B cell (primary cell): Measurements from ENCODE around the gene MAML2. TPM values are rescaled to one million over a fixed set of nuclear protein-coding genes. Genes with fewer than 3 reads are reported as not detected.
A peak's percentile ranks its signal among the peaks of the same experiment; 100 is the strongest.

Source experiments
- ATAC-seq: fragments of 200-7000 bp; cut with Tn5 transposase; one replicate; pipeline ENCODE4 v1.10.0; 2021; ENCODE audit warnings: low read depth, mild to moderate bottlenecking, moderate number of reproducible peaks, moderate library complexity
- CTCF ChIA-PET: fragments of 350-600 bp; sonication (Branson Sonifier 250); formaldehyde crosslinking; loops from one replicate; lab custom pipeline; 2021; ENCODE audit warnings: antibody characterized with exemption, inconsistent platforms; lab: Charles Lee
- POLR2A ChIA-PET: fragments of 350-600 bp; sonication (Branson Sonifier 250); formaldehyde crosslinking; loops from one replicate; lab custom pipeline; 2021; ENCODE audit warnings: antibody characterized with exemption; lab: Charles Lee
- DNase-seq: peaks from one replicate; pipeline ENCODE4 v3.0.0; 2013
- H2AFZ ChIP-seq: 2 replicates; pipeline ENCODE4 v1.6.1; 2012; ENCODE audit warnings: mild to moderate bottlenecking, low read depth, low read length; ENCODE audit not compliant: insufficient read depth, poor library complexity, severe bottlenecking
- H3K27ac ChIP-seq, 2 donors: 1 replicate in 1 of 2; 2 replicates in 1 of 2; pipeline ENCODE4 v1.5.1; 2012 to 2013; ENCODE audit warnings: low read length in 2 of 2, mild to moderate bottlenecking in 2 of 2, moderate library complexity in 1 of 2
- H3K27me3 ChIP-seq, 4 experiments: fragments of 200-600 bp in 1 of 4; sonication (generic) in 1 of 4; replicated peaks in 1 of 4; 1 replicate in 2 of 4; 2 replicates in 2 of 4; pipeline versions ENCODE4 v1.6.1 to v1.7.0; 2013 to 2016; ENCODE audit warnings: low read length in 3 of 4, mild to moderate bottlenecking in 2 of 4, mixed read lengths in 1 of 4, moderate library complexity in 1 of 4; ENCODE audit not compliant: insufficient read depth in 4 of 4, control insufficient read depth in 3 of 4; ENCODE audit errors: control extremely low read depth in 1 of 4
- H3K36me3 ChIP-seq, 2 experiments: replicated peaks in 1 of 2; 1 replicate in 1 of 2; 2 replicates in 1 of 2; pipeline versions ENCODE4 v1.6.1 to v1.7.1; 2013; ENCODE audit warnings: low read length in 1 of 2; ENCODE audit not compliant: insufficient read depth in 2 of 2, control insufficient read depth in 1 of 2; ENCODE audit errors: control extremely low read depth in 1 of 2, extremely low read depth in 1 of 2
- H3K4me1 ChIP-seq, 2 donors: fragments of 200-600 bp in 1 of 2; sonication (generic) in 1 of 2; 1 replicate in 1 of 2; 2 replicates in 1 of 2; pipeline versions ENCODE4 v1.5.1 to v1.6.1; 2013 to 2017; ENCODE audit warnings: low read length in 2 of 2; ENCODE audit not compliant: control insufficient read depth in 2 of 2, insufficient read depth in 2 of 2
- H3K4me2 ChIP-seq: replicated peaks from 2 replicates; pipeline ENCODE3; 2012; ENCODE audit warnings: mild to moderate bottlenecking, low read depth, low read length; ENCODE audit not compliant: poor library complexity, severe bottlenecking
- H3K4me3 ChIP-seq, 5 experiments: fragments of 200-600 bp in 1 of 5; sonication (generic) in 1 of 5; 1 replicate in 3 of 5; 2 replicates in 2 of 5; pipeline versions ENCODE4 v1.5.1 to v1.7.0; 2011 to 2016; ENCODE audit warnings: low read length in 4 of 5, mild to moderate bottlenecking in 4 of 5, low read depth in 2 of 5, control low read depth in 1 of 5, moderate library complexity in 1 of 5; ENCODE audit not compliant: insufficient read depth in 1 of 5; ENCODE audit errors: control extremely low read depth in 1 of 5, extremely low read depth in 1 of 5
- H3K79me2 ChIP-seq: fragments of 200-600 bp; sonication (generic); one replicate; pipeline ENCODE4 v1.6.0; 2016; ENCODE audit warnings: low read length; ENCODE audit not compliant: control insufficient read depth, insufficient read depth
- H3K9ac ChIP-seq: fragments of 200-600 bp; sonication (generic); 2 replicates; pipeline ENCODE4 v1.6.1; 2017; ENCODE audit warnings: mild to moderate bottlenecking, low read length, moderate library complexity
- H3K9me3 ChIP-seq, 3 donors: one replicate each; pipeline versions ENCODE4 v1.6.1 to v1.7.1; 2013; ENCODE audit warnings: low read length in 2 of 3; ENCODE audit not compliant: control insufficient read depth in 2 of 3, insufficient read depth in 1 of 3; ENCODE audit errors: control extremely low read depth in 1 of 3
- H4K20me1 ChIP-seq: 2 replicates; pipeline ENCODE4 v1.6.0; 2012; ENCODE audit warnings: mild to moderate bottlenecking, low read length; ENCODE audit not compliant: insufficient read depth, control insufficient read depth, poor library complexity, severe bottlenecking
- H3K27ac Mint-ChIP-seq: one replicate; pipeline ENCODE4 v1.8.0; 2021; ENCODE audit warnings: mixed read lengths
- H3K27me3 Mint-ChIP-seq: one replicate; pipeline ENCODE4 v1.8.0; 2021; ENCODE audit warnings: mixed read lengths
- H3K4me1 Mint-ChIP-seq: one replicate; pipeline ENCODE4 v1.8.0; 2021; ENCODE audit warnings: mixed read lengths
- H3K4me3 Mint-ChIP-seq: one replicate; pipeline ENCODE4 v1.8.0; 2021; ENCODE audit warnings: mixed read lengths
- H3K9me3 Mint-ChIP-seq: one replicate; pipeline ENCODE4 v1.8.0; 2022; ENCODE audit warnings: mixed read lengths; ENCODE audit not compliant: insufficient read depth
- CTCF ChIP-seq: fragments of 200-600 bp; IDR thresholded peaks from one replicate; pipeline ENCODE4 v1.8.0; 2022; ENCODE audit warnings: antibody characterized with exemption, mild to moderate bottlenecking
- EZH2 ChIP-seq: IDR thresholded peaks from 2 replicates; pipeline ENCODE4 v1.6.1; 2012; ENCODE audit warnings: borderline replicate concordance, low read depth, mild to moderate bottlenecking, moderate library complexity, low read length; ENCODE audit not compliant: insufficient read depth, poor library complexity, severe bottlenecking
- whole genome bisulfite sequencing: methylation state at CpG from one replicate; pipeline ENCODE4 v1.1.5; 2013; ENCODE audit warnings: missing lambda C conversion rate; ENCODE audit not compliant: insufficient coverage; 5-methylcytosine and 5-hydroxymethylcytosine counted together
- intact Hi-C: fragments of 100-400 bp; cut with micrococcal nuclease; formaldehyde crosslinking; loops from one replicate; pipeline ENCODE4 v1.10.0; 2022
- polyA plus RNA-seq: library from polyadenylated mRNA; depleted of rRNA; stranded (reverse); fragments of >200 nt; gene quantifications from 2 replicates; pipeline ENCODE4 v1.2.3, GENCODE V29; 2012
- total RNA-seq, 2 donors: library from RNA; stranded (reverse); fragments of 120-200 nt in 1 of 2; gene quantifications; 1 replicate in 1 of 2; 2 replicates in 1 of 2; pipeline versions ENCODE4 v1.2.3 to v1.2.4, GENCODE V29; 2013 to 2022

The MAML2 gene
- total and polyA plus RNA-seq, 2 donors (not counting 1 experiment from before 2014, with no cell fraction given), result 10.7 to 26.4 TPM

GRCh38 chr11:96010683-96011082 is 332.3 kb downstream of the MAML2 start:
- CTCF ChIA-PET, result interaction anchor here (1.8 kb wide), 1 partner anchor 383 kb away, joined by 6 read pairs; no protein-coding TSS in a partner anchor
- no peak overlapping the region for H2AFZ ChIP-seq
- H3K9me3 Mint-ChIP-seq, result no peaks in the 10 kb centered on the region
- no peaks in the 10 kb centered on the region for H4K20me1 ChIP-seq
- H3K27ac Mint-ChIP-seq, result no peak overlapping the region
- peaks cover 0 to 5% (median 0%) of the 10 kb centered on the region in 3 donors for H3K9me3 ChIP-seq
- no peaks in the 10 kb centered on the region for H3K27me3 Mint-ChIP-seq
- H3K4me2 ChIP-seq, result no peak overlapping the region
- TF ChIP-seq CTCF (no peak), EZH2 (no peak)
- no peaks in the 10 kb centered on the region for H3K27me3 ChIP-seq
- POLR2A ChIA-PET, result no interaction called here
- H3K4me1 ChIP-seq, result peaks cover 38% of the 10 kb centered on the region in 2 donors
- H3K4me3 ChIP-seq, result no peak overlapping the region
- no peaks in the 10 kb centered on the region for H3K79me2 ChIP-seq
- peaks cover 46% of the 10 kb centered on the region for H3K4me1 Mint-ChIP-seq
- intact Hi-C loops, result no loop called here
- peak overlapping the region in 1 of 2 donors; percentile 79 for H3K27ac ChIP-seq
- H3K4me3 Mint-ChIP-seq, result no peak overlapping the region
- no peaks in the 10 kb centered on the region for H3K36me3 ChIP-seq
- ATAC-seq, result no peak
- H3K9ac ChIP-seq, result no peak overlapping the region
- no peak for DNase-seq

DNA sequence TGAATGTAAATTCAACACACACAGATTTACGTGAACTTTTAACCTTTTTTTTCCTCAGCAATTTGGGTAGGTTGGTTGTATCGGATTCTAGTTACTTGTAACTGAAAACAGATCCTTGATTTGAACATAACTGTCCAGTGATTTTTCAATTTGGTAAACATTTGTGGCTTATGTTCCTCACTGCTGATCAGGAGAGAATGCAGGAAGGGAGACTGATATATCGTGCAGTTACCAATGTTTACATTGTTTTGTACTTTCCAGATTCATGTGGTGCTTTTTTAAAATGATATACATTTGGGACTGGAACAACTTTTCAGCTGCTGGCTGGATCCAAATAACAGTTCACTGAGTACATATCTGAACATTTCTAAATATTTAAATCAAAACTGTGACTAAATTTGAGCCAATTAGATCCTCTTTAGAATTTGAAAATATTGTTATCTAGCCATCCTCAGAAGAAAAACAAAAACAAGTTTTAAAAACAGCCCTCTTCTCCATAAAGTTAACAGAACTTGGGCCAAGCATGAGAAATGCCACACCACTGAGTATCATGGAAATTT is 334.8 kb downstream of the MAML2 start:
- ATAC-seq (no peak), DNase-seq (no peak)
- no peak overlapping the region for H3K27ac ChIP-seq
- intact Hi-C loops, result no loop called here
- peaks cover 24% of the 10 kb centered on the region in 2 donors for H3K4me1 ChIP-seq
- H3K9ac ChIP-seq, result no peak overlapping the region
- no peaks in the 10 kb centered on the region for H3K27me3 Mint-ChIP-seq
- H3K36me3 ChIP-seq, result no peaks in the 10 kb centered on the region
- no peaks in the 10 kb centered on the region for H4K20me1 ChIP-seq
- H3K27ac Mint-ChIP-seq, result no peak overlapping the region
- no peaks in the 10 kb centered on the region for H3K27me3 ChIP-seq
- peaks cover 7% of the 10 kb centered on the region for H3K79me2 ChIP-seq
- H3K4me3 ChIP-seq, result no peak overlapping the region
- peaks cover 26% of the 10 kb centered on the region for H3K4me1 Mint-ChIP-seq
- no peaks in the 10 kb centered on the region for H3K9me3 Mint-ChIP-seq
- ChIA-PET POLR2A (no interaction called here), CTCF (no interaction called here)
- no peak overlapping the region for H2AFZ ChIP-seq
- TF ChIP-seq CTCF (no peak), EZH2 (no peak)
- WGBS, result no CpG with 5 or more reads among the region's 3 CpGs
- no peaks in the 10 kb centered on the region for H3K9me3 ChIP-seq
- no peak overlapping the region for H3K4me3 Mint-ChIP-seq
- H3K4me2 ChIP-seq, result no peak overlapping the region
